GM19463 (cell line): ENCODE data around the gene OR13H1.
"Not testable (repeated sequence)": the region's sequence is repeated elsewhere in the genome, so short reads cannot be mapped to it uniquely, and the experiment has no call there.

Experiments used
- ATAC-seq: cut with Tn5 transposase; IDR thresholded peaks from one replicate; pipeline ENCODE4 v1.9.1; 2021; ENCODE audit warnings: mild to moderate bottlenecking, moderate library complexity; ENCODE audit not compliant: unreplicated experiment

Gene OR13H1

GRCh38 chrX:131543774-131544173 lies at the start of gene OR13H1:
Gene OR13H1 (plus strand): TSS chrX:131544074. CDS start chrX:131544074, 0 bp downstream.
- no peak for ATAC-seq

DNA sequence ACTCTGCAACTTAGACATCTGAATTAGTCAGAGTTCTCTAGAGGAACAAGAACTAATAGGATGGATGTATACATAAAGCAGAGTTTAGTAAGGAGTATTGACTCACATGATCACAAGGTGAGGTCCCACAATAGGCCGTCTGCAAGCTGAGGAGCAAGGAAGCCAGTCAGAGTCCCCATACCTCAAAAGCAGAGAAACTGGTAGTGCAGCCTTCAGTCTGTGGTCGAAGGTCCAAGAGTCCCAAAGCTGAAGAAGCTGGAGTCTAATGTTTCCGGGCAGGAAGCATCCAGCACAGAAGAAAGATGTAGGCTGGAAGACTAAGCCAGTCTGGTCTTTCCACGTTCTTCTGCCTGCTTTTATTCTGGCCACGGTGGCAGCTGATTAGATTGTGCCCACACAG lies 42.3 kb upstream of the OR13H1 start:
- not testable (repeated sequence) for ATAC-seq

GRCh38 chrX:131513159-131513914 lies 30.5 kb upstream of the OR13H1 start:
- no peak for ATAC-seq

- no peak for ATAC-seq
These were observed 22.1 kb upstream of the OR13H1 start for GRCh38 chrX:131521824-131522223.

DNA sequence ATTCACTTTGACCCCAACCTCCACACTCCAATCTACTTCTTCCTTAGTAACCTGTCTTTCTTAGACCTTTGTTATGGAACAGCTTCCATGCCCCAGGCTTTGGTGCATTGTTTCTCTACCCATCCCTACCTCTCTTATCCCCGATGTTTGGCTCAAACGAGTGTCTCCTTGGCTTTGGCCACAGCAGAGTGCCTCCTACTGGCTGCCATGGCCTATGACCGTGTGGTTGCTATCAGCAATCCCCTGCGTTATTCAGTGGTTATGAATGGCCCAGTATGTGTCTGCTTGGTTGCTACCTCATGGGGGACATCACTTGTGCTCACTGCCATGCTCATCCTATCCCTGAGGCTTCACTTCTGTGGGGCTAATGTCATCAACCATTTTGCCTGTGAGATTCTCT lies 344 bp downstream of the OR13H1 start:
- no peak for ATAC-seq

DNA sequence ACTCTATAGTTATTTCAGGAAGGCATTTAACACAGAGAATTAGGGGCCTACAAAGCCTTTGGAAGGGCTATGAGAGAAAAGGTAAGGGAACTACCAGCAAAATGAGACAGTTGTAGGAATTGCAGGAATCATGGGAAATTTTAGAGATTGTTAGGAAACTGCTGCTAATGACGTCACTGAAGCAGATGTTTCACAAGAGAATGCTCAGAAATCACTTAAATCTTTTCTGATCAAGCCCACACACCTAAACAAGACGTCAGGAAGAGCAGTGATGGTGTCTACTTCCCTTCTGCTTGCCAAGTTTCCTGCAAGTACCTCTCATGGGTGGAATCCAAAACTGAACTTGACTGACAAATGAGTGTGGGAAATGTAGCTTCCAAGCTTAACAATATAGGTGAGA lies 5.1 kb downstream of the OR13H1 start:
- ATAC-seq = no peak

DNA sequence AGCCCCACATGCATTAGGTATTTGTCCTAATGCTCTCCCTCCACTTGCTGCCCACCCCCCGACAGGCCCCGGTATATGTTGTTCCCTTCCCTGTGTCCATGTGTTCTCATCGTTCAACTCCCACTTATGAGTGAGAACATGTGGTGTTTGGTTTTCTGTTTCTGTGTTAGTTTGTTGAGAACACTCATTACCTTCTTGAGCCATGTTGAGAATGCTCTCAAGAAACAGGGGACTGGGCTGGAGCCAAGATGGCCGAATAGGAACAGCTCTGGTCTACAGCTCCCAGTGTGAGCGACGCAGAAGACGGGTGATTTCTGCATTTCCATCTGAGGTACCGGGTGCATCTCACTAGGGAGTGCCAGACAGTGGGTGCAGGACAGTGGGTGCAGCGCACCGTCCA lies 8.6 kb downstream of the OR13H1 start:
- ATAC-seq = not testable (repeated sequence)

- no peak for ATAC-seq
These were observed 14.7 kb downstream of the OR13H1 start for GRCh38 chrX:131558562-131558961.

DNA sequence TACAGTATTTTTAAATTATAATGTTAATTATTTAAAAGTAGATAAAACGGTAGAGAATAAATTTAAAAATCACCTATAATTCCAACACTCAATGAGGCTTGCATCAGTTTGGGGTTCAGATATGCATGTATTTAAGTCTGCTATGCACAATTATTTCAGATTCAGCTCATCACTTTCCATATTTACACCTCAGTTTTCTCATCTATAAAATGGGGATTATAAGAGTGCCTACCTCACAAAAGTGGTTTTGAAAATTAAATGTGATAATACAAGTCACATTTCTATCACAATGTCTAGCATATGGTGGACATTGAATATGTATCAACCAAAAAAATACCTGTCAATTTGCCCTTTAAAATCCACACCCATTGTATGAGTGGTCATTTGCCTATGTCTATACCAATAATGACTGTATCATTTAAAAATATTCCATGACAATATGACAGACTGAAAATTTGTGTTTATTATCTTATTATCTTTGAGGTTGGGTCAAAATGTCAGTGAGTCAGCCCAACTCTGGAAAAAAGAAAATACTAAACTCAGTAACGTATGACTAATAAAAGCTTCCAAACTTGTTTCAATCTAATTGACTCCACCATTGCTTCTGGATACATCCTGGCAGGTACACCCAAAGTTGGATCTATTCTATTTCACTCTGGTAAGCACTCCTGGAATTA lies 20.8 kb downstream of the OR13H1 start:
- ATAC-seq = no peak

GRCh38 chrX:131565909-131566308 lies 22.0 kb downstream of the OR13H1 start:
- ATAC-seq = no peak

DNA sequence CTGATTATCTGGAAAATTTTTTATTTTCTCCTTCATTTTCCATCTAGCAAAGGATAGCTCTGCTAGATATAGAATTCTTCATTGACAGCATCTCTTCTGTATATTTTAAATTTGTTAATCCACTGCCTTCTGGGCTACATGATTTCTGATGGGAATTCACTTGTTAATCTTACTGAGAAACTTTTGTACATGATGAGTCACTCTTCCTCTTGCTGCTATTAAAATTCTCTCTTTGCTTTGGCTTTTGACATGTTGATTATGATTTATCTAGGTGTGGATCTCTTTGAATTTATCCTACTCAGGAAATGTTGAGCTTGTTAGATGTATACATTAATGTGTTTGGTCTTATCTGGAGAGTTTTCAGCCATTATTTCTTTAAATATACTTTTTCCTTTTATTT lies 27.5 kb downstream of the OR13H1 start:
- ATAC-seq = no peak

GRCh38 chrX:131572372-131573014 lies 28.6 kb downstream of the OR13H1 start:
- ATAC-seq = no peak

DNA sequence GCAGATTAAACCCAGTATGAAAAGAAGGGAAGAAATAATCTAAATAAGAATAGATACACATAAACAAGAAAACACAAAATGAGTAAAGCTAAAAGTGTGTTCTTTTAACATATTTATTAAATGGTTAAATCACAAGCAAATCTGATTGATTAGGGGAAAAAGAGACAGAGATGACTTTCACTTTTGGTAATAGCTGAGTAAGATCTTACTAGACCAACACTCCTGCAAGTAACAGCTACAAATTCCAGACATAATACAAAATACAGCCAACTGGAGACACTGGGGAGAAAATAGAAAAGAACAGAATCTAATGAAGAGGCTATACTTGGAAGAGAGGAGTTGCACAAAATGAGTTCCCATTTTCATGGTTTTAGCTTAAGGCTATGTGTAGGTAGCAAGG lies 33.5 kb downstream of the OR13H1 start:
- no peak for ATAC-seq

DNA sequence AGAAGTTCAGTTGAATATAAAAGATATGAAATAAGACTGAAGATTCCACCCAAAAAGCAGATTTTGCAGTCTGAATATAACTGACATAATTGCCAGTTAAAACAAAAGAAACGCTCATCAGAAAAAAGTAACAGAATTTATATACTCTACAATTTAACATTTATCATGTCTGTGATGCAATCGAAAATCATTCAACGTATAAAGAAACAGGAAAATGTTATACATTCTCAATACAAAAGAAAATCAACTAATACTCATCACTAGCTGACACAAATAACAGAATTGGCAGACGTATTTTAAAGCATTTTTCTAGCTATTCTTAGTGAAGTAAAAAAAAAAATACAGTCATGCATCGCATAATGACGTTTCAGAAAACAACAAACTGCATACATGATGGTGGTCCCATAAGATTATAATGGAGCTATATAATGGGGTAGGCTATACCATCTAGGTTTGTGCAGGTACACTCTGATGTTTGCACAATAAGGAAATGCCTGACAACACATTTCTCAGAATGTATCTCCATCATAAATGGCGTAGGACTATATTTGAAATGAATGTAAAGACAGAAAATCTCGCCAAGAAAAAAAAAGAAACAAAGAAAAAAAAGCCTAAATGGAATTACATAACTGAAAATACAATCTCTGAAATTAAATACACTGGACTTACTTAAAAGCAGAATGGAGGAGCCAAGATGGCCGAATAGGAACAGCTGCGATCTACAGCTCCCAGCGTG lies 34.3 kb downstream of the OR13H1 start:
- ATAC-seq = no peak

DNA sequence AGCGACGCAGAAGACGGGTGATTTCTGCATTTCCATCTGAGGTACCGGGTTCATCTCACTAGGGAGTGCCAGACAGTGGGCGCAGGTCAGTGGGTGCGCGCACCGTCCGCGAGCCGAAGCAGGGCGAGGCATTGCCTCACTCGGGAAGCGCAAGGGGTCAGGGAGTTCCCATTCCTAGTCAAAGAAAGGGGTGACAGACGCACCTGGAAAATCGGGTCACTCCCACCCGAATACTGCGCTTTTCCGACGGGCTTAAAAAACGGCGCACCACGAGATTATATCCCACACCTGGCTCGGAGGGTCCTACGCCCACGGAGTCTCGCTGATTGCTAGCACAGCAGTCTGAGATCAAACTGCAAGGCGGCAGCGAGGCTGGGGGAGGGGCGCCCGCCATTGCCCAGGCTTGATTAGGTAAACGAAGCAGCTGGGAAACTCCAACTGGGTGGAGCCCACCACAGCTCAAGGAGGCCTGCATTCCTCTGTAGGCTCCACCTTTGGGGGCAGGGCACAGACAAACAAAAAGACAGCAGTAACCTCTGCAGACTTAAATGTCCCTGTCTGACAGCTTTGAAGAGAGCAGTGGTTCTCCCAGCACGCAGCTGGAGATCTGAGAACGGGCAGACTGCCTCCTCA lies 35.0 kb downstream of the OR13H1 start:
- ATAC-seq = not testable (repeated sequence)

DNA sequence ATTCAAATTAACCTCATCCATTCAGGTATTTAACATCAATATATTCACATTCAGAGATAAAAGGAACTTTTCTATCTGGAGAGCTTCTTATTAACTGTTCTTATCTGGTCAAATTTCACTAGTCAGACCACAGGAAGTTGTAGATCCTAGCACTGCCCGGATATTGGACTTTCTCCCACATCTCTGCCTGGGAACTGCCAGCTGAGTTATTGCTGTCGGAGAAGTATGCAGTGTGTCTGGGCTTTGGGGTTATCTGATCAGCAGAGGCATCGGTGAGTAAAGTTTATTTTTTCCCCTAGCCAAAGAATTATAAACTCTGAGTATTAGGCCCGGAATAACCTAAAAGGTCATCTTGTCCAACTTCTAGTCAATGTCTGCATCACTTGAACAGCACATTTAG lies 45.1 kb downstream of the OR13H1 start:
- ATAC-seq = no peak
